Calu3 (cell line): ENCODE data around the gene UROD. TPM values are rescaled to one million over a fixed set of nuclear protein-coding genes. Genes with fewer than 3 reads are reported as not detected.
"Not testable (repeated sequence)": the region's sequence is repeated elsewhere in the genome, so short reads cannot be mapped to it uniquely, and the experiment has no call there.

Experiments used
- BruUV-seq: library from RNA; stranded (reverse); fragments of 400-500 nt; replicated peaks from 2 replicates; lab custom pipeline; 2021; lab: Mats Ljungman, UMichigan
- CTCF ChIA-PET: fragments of 300-600 bp; sonication (Branson Sonifier 250); formaldehyde crosslinking; loops from one replicate; lab custom pipeline; 2022; ENCODE audit warnings: antibody characterized with exemption; lab: Charles Lee
- DNase-seq: peaks from one replicate; pipeline ENCODE4 v3.0.0; 2022
- H3K27ac Mint-ChIP-seq: one replicate; pipeline ENCODE4 v1.8.0; 2022; ENCODE audit warnings: mixed read lengths; ENCODE audit not compliant: unreplicated experiment
- H3K27me3 Mint-ChIP-seq: one replicate; pipeline ENCODE4 v1.8.0; 2022; ENCODE audit warnings: mixed read lengths; ENCODE audit not compliant: unreplicated experiment
- H3K36me3 Mint-ChIP-seq: one replicate; pipeline ENCODE4 v1.8.0; 2022; ENCODE audit warnings: mild to moderate bottlenecking, moderate library complexity, mixed read lengths; ENCODE audit not compliant: insufficient read depth, unreplicated experiment
- H3K4me1 Mint-ChIP-seq: one replicate; pipeline ENCODE4 v1.8.0; 2022; ENCODE audit warnings: mild to moderate bottlenecking, low read depth, mixed read lengths; ENCODE audit not compliant: unreplicated experiment
- H3K4me3 Mint-ChIP-seq: one replicate; pipeline ENCODE4 v1.8.0; 2022; ENCODE audit warnings: mild to moderate bottlenecking, low read depth, moderate library complexity, mixed read lengths; ENCODE audit not compliant: unreplicated experiment
- H3K9me3 Mint-ChIP-seq: one replicate; pipeline ENCODE4 v1.8.0; 2022; ENCODE audit warnings: low read depth, mixed read lengths; ENCODE audit not compliant: unreplicated experiment
- CTCF ChIP-seq: fragments of 200-600 bp; IDR thresholded peaks from one replicate; pipeline ENCODE4 v1.8.0; 2022; ENCODE audit warnings: antibody characterized with exemption; ENCODE audit not compliant: unreplicated experiment
- intact Hi-C: fragments of 100-400 bp; cut with micrococcal nuclease; formaldehyde crosslinking; loops from one replicate; pipeline ENCODE4 v1.10.0; 2022; ENCODE audit not compliant: unreplicated experiment
- total RNA-seq: library from RNA; stranded (reverse); gene quantifications from 2 replicates; pipeline ENCODE4 v1.2.3, GENCODE V29; 2022

UROD gene
- total RNA-seq, 1 experiment from 2014 or later, result 50.3 TPM

GRCh38 chr1:45057542-45057941 is 45.5 kb downstream of the UROD start:
- Mint-ChIP-seq H3K27ac (no peak overlapping the region), H3K4me1 (no peaks in the 10 kb centered on the region), H3K36me3 (no peaks in the 10 kb centered on the region), H3K9me3 (no peaks in the 10 kb centered on the region), H3K4me3 (no peak overlapping the region), H3K27me3 (peaks cover 40% of the 10 kb centered on the region)
- no TSS peak for BruUV-seq
- intact Hi-C loops, result no loop called here
- CTCF ChIA-PET, result no interaction called here
- no peak for DNase-seq
- TF ChIP-seq CTCF, result no peak

- CTCF ChIA-PET, result no interaction called here
- no peak for DNase-seq
- Mint-ChIP-seq H3K4me1 (no peaks in the 10 kb centered on the region), H3K27ac (no peak overlapping the region), H3K27me3 (peaks cover 40% of the 10 kb centered on the region), H3K4me3 (no peak overlapping the region), H3K36me3 (no peaks in the 10 kb centered on the region), H3K9me3 (no peaks in the 10 kb centered on the region)
- no TSS peak for BruUV-seq
- intact Hi-C loops, result no loop called here
- TF ChIP-seq CTCF, result no peak
Measured at GRCh38 chr1:45059829-45060228, 47.8 kb downstream of the UROD start.

GRCh38 chr1:45062463-45062862 is 50.4 kb downstream of the UROD start:
- H3K27ac Mint-ChIP-seq, intact Hi-C loops: not testable (repeated sequence)

GRCh38 chr1:45065083-45065482 is 53.0 kb downstream of the UROD start:
- no TSS peak for BruUV-seq
- no peaks in the 10 kb centered on the region for H3K36me3 Mint-ChIP-seq
- no peaks in the 10 kb centered on the region for H3K9me3 Mint-ChIP-seq

More at GRCh38 chr1:45062463-45062862, 50.4 kb downstream of the UROD start:
- BruUV-seq, H3K36me3 Mint-ChIP-seq, DNase-seq, CTCF ChIA-PET, H3K4me1 Mint-ChIP-seq, H3K4me3 Mint-ChIP-seq, H3K9me3 Mint-ChIP-seq: not testable (repeated sequence)
- H3K27me3 Mint-ChIP-seq, result peaks cover 21% of the 10 kb centered on the region

More at GRCh38 chr1:45065083-45065482, 53.0 kb downstream of the UROD start:
- intact Hi-C loops, result no loop called here
- no peaks in the 10 kb centered on the region for H3K4me1 Mint-ChIP-seq
- CTCF ChIA-PET, result no interaction called here
- H3K27ac Mint-ChIP-seq, result no peak overlapping the region
- no peak overlapping the region for H3K4me3 Mint-ChIP-seq
- DNase-seq, result no peak
- no peaks in the 10 kb centered on the region for H3K27me3 Mint-ChIP-seq
- TF ChIP-seq CTCF, result no peak

Other genes with a start within 250 kb of the UROD start
- gene RPS8, start 236.7 kb upstream of the UROD start, total RNA-seq, result 965 and 1,104 TPM in 2 replicates
- 0.40 TPM in 1 of 2 replicates, not detected in the other for gene BEST4, start 224.1 kb upstream of the UROD start, total RNA-seq
- 15.6 and 17.8 TPM in 2 replicates for gene PLK3, start 211.9 kb upstream of the UROD start, total RNA-seq
- gene DYNLT4, start 204.9 kb upstream of the UROD start, total RNA-seq, result 0.66 and 0.69 TPM in 2 replicates
- 5.2 and 5.9 TPM in 2 replicates for gene BTBD19, start 203.7 kb upstream of the UROD start, total RNA-seq
- 0.76 and 0.78 TPM in 2 replicates for gene PTCH2, start 169.0 kb upstream of the UROD start, total RNA-seq
- gene EIF2B3, start 25.7 kb upstream of the UROD start, total RNA-seq, result 23.5 and 24.1 TPM in 2 replicates
- gene HECTD3, start 930 bp upstream of the UROD start, total RNA-seq, result 12.6 and 14.6 TPM in 2 replicates
- gene ZSWIM5, start 194.4 kb downstream of the UROD start, total RNA-seq, result 0.24 and 0.40 TPM in 2 replicates